OCI-M2 (cell line): ENCODE data around the gene RBSN.
"Not testable (repeated sequence)": the region's sequence is repeated elsewhere in the genome, so short reads cannot be mapped to it uniquely, and the experiment has no call there.

ENCODE experiments used
- DNase-seq: peaks from one replicate; lab custom pipeline; 2025; ENCODE audit not compliant: unreplicated experiment; lab: John Stamatoyannopoulos, UW

The RBSN gene

GRCh38 chr3:15098503-15099363, at the start of gene RBSN:
Gene RBSN, minus strand, starts transcription at chr3:15099148. Its CDS starts 3,028 bp downstream, at chr3:15096120.
- DNase-seq = peak; percentile 55

- DNase-seq = no peak
Observed at GRCh38 chr3:15148614-15149013, 49.7 kb upstream of the RBSN start.

- not testable (repeated sequence) for DNase-seq
Observed at GRCh38 chr3:15136885-15137284, 37.9 kb upstream of the RBSN start.

- DNase-seq = not testable (repeated sequence)
Observed at GRCh38 chr3:15134968-15135367, 36.0 kb upstream of the RBSN start.

- DNase-seq = not testable (repeated sequence)
Observed at GRCh38 chr3:15128403-15128802, 29.5 kb upstream of the RBSN start.

- not testable (repeated sequence) for DNase-seq
Observed at GRCh38 chr3:15126975-15127374, 28.0 kb upstream of the RBSN start.

- no peak for DNase-seq
Observed at GRCh38 chr3:15122398-15122797, 23.4 kb upstream of the RBSN start.

GRCh38 chr3:15121936-15122335, 23.0 kb upstream of the RBSN start:
- DNase-seq = no peak

- DNase-seq = no peak
Observed at GRCh38 chr3:15120986-15121385, 22.0 kb upstream of the RBSN start.

- no peak for DNase-seq
Observed at GRCh38 chr3:15117011-15117410, 18.1 kb upstream of the RBSN start.

GRCh38 chr3:15116032-15116669, 17.2 kb upstream of the RBSN start:
- no peak for DNase-seq

- no peak for DNase-seq
Observed at GRCh38 chr3:15114466-15115358, 15.8 kb upstream of the RBSN start.

GRCh38 chr3:15113884-15114283, 14.9 kb upstream of the RBSN start:
- DNase-seq = no peak

GRCh38 chr3:15113471-15113870, 14.5 kb upstream of the RBSN start:
- no peak for DNase-seq

- no peak for DNase-seq
Observed at GRCh38 chr3:15112011-15112410, 13.1 kb upstream of the RBSN start.

- no peak for DNase-seq
Observed at GRCh38 chr3:15110206-15110605, 11.3 kb upstream of the RBSN start.

- no peak for DNase-seq
Observed at GRCh38 chr3:15108869-15109268, 9.9 kb upstream of the RBSN start.

GRCh38 chr3:15108082-15108545, 9.2 kb upstream of the RBSN start:
- DNase-seq = no peak

GRCh38 chr3:15107075-15107947, 8.4 kb upstream of the RBSN start:
- DNase-seq = no peak

GRCh38 chr3:15102836-15103235, 3.9 kb upstream of the RBSN start:
- DNase-seq = no peak
